ENCODE results near the gene REEP5.
"Not testable (repeated sequence)": the region's sequence is repeated elsewhere in the genome, so short reads cannot be mapped to it uniquely, and the experiment has no call there.

DNA sequence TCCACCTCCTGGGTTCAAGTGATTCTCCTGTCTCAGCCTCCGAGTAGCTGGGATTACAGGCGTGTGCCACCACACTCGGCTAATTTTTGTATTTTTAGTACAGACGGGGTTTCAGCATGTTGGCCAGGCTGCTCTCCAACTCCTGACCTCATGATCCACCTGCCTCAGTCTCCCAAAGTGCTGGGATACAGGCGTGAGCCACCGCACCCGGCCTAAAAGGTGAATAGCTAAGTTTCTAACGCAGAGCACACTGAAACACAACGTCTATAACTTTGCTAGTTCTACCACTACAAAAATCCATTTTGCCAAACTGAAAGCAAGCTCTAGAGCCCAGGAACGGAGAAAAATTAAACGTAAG lies 61.5 kb downstream of the REEP5 start:
- TF ChIP-seq, protein P1, sequence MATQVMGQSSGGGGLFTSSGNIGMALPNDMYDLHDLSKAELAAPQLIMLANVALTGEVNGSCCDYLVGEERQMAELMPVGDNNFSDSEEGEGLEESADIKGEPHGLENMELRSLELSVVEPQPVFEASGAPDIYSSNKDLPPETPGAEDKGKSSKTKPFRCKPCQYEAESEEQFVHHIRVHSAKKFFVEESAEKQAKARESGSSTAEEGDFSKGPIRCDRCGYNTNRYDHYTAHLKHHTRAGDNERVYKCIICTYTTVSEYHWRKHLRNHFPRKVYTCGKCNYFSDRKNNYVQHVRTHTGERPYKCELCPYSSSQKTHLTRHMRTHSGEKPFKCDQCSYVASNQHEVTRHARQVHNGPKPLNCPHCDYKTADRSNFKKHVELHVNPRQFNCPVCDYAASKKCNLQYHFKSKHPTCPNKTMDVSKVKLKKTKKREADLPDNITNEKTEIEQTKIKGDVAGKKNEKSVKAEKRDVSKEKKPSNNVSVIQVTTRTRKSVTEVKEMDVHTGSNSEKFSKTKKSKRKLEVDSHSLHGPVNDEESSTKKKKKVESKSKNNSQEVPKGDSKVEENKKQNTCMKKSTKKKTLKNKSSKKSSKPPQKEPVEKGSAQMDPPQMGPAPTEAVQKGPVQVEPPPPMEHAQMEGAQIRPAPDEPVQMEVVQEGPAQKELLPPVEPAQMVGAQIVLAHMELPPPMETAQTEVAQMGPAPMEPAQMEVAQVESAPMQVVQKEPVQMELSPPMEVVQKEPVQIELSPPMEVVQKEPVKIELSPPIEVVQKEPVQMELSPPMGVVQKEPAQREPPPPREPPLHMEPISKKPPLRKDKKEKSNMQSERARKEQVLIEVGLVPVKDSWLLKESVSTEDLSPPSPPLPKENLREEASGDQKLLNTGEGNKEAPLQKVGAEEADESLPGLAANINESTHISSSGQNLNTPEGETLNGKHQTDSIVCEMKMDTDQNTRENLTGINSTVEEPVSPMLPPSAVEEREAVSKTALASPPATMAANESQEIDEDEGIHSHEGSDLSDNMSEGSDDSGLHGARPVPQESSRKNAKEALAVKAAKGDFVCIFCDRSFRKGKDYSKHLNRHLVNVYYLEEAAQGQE (IDR thresholded peaks at IDR 0.05), result not testable (repeated sequence)
- TF ChIP-seq, protein P2, sequence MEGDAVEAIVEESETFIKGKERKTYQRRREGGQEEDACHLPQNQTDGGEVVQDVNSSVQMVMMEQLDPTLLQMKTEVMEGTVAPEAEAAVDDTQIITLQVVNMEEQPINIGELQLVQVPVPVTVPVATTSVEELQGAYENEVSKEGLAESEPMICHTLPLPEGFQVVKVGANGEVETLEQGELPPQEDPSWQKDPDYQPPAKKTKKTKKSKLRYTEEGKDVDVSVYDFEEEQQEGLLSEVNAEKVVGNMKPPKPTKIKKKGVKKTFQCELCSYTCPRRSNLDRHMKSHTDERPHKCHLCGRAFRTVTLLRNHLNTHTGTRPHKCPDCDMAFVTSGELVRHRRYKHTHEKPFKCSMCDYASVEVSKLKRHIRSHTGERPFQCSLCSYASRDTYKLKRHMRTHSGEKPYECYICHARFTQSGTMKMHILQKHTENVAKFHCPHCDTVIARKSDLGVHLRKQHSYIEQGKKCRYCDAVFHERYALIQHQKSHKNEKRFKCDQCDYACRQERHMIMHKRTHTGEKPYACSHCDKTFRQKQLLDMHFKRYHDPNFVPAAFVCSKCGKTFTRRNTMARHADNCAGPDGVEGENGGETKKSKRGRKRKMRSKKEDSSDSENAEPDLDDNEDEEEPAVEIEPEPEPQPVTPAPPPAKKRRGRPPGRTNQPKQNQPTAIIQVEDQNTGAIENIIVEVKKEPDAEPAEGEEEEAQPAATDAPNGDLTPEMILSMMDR (IDR thresholded peaks at IDR 0.05; ENCODE audit: low read depth, low read length, missing input control), result not testable (repeated sequence)
- TF ChIP-seq, protein P3, sequence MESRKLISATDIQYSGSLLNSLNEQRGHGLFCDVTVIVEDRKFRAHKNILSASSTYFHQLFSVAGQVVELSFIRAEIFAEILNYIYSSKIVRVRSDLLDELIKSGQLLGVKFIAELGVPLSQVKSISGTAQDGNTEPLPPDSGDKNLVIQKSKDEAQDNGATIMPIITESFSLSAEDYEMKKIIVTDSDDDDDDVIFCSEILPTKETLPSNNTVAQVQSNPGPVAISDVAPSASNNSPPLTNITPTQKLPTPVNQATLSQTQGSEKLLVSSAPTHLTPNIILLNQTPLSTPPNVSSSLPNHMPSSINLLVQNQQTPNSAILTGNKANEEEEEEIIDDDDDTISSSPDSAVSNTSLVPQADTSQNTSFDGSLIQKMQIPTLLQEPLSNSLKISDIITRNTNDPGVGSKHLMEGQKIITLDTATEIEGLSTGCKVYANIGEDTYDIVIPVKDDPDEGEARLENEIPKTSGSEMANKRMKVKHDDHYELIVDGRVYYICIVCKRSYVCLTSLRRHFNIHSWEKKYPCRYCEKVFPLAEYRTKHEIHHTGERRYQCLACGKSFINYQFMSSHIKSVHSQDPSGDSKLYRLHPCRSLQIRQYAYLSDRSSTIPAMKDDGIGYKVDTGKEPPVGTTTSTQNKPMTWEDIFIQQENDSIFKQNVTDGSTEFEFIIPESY (IDR thresholded peaks at IDR 0.05), result not testable (repeated sequence)
- not testable (repeated sequence) for TF ChIP-seq TAF1 (conservative IDR thresholded peaks at IDR 0.05); RXRA (IDR thresholded peaks at IDR 0.05); YY1 (IDR thresholded peaks at IDR 0.05); RAD21 (IDR thresholded peaks at IDR 0.05); EGR1 (IDR thresholded peaks at IDR 0.05; ENCODE audit: low read depth in 2 of 2); GABPA (IDR thresholded peaks at IDR 0.05 in 1 of 2, conservative IDR thresholded peaks at IDR 0.05 in 1 of 2); NR2F2 (IDR thresholded peaks at IDR 0.05); FOXA1 (IDR thresholded peaks at IDR 0.05); JUND (IDR thresholded peaks at IDR 0.05)
- TF ChIP-seq, protein P4, sequence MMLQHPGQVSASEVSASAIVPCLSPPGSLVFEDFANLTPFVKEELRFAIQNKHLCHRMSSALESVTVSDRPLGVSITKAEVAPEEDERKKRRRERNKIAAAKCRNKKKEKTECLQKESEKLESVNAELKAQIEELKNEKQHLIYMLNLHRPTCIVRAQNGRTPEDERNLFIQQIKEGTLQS (IDR thresholded peaks at IDR 0.05), result not testable (repeated sequence)
